Measurements from ENCODE around the gene MYO5A. TPM values are rescaled to one million over a fixed set of nuclear protein-coding genes. Genes with fewer than 3 reads are reported as not detected.

MYO5A gene
- total RNA-seq: 19.0 and 24.5 TPM in 2 replicates

DNA sequence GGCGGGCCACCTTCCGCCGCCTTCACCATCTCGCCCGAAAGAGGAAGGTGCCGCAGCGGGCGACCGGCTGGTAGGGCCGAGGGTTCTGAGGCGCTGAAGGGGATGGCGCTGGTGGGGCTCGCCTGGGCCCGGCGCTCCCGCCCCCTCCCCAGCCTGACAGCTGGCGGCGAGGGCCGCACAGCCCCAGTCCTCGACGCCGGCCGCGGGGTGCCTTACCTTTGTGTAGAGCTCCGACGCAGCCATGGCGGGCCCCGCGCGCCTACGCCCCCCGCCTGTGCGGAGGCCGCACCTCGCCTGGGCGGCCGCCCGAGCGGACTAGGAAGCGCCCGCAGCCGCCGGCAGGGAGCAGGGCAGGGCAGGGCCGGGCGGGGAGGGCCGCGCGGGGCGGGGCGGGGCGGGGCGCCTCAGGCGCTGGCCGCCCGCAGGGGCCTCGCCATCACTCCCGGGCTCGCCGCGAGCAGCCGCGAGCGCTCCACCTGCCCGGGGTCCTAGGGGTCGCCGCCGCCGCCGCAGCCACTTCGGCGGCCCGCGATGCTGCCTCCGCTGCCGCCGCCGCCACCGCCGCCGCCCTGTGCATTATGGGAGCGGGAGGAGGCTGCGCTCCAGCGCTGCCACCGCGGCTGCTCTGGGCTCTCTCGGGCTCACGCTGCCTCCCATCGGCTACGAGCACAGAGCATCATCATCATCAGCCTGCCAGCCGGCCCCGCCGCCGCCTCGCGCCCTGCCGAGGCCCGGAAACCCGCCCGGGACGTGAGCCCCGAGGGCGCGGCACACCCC, at the start of gene MYO5A:
MYO5A (minus strand) TSS at position 317 of the 777 bp plus-strand sequence; CDS start at position 243, 74 bp downstream.

DNA sequence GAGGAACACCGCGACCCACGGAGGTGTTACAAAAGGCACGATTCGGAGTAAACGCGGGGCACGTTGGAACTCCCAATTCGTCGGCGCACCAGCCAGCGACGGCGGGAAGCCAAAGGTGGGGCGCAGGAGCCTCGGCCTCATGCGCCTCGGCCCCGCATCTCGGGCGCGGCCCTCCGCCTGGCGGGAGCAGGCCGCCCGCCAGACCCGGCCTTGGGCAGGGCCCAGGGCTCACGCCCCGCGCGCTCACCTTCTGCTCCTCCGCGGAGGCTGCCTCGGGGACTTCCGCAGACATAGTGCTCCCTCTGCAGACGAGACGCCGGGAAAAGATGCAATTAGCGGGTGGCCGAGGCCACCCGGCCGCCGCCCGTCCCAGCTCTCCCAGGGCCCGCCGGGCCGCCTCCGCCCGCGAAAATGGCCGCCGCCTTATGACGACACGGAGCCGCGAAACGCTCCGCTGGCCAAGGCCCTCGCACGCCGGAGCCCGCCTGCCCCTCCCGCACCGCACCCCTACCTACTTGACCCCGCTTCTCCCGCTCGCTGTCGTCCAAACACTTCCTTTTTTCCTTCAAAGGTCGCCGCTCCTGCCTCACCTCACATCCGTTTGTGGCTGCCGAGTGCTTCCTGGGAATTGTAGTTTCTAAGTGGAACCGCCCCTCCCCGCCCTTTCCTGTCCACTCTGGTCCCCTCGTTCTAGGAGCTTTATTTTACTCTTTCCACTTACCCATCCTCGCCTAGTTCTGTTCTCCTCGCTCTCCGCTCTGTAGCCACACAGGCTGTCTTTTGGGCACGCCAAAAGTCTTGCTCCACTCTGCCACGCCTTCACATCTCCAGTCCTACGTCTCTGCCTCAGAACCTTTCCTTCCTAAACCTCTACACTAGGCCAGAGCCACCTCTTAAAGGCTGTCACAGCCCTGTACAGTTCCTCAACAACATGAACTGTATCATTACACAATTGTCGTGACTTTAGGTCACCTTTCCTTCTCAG, 40.2 kb upstream of the MYO5A start, which contains the start of gene ARPP19:
ARPP19 (minus strand) TSS at position 430 of the 985 bp plus-strand sequence; CDS start at position 292, 138 bp downstream.

DNA sequence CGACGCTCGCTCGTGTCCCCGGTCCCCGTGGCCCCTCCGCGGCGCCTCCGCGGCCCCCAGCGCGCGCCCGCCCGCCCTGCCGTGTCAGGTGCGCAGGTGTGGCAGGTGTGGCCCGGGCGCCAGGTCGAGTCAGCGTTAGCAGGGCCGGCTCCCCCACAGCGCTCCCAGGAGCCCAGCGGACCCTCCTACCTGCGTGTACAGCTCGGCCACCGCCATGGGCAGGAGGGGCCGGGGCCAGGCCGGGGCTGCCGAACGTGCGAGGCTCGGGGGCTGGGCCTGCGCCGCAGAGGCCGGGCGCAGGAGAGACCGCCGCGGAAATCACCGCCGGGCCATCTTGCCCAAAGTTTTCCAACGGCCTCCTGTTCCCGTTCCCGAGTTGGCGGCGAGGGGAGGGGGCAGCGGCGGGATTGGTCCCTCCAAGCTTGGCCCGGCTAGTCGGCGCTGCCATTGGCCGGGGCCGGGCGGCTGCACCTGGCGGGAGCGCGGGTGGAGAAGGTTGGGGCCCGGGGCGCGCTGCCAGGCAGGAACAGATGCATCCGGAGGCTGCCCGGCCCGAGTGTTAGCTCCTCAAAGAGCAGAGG, 233.2 kb downstream of the MYO5A start, which contains the start of gene MYO5C:
MYO5C (minus strand) TSS at position 384 of the 581 bp plus-strand sequence; CDS start at position 216, 168 bp downstream.

Other genes starting within 250 kb of the MYO5A start
- gene MYO5C, start 233.1 kb downstream of the MYO5A start, total RNA-seq: not detected in 2 replicates
- gene ARPP19, start 40.1 kb upstream of the MYO5A start, total RNA-seq: 43.2 and 49.1 TPM in 2 replicates
- 4.6 and 6.4 TPM in 2 replicates for gene ATOSA, start 150.5 kb upstream of the MYO5A start, total RNA-seq